IMR-90 (cell line): ENCODE measurements around the gene CACNA2D3. TPM values are rescaled to one million over a fixed set of nuclear protein-coding genes. Genes with fewer than 3 reads are reported as not detected.

Experiments used
- ATAC-seq: fragments of 200-7000 bp; cut with Tn5 transposase; 2 replicates; pipeline ENCODE4 v1.9.1; 2020; ENCODE audit warnings: low read depth, mild to moderate bottlenecking, moderate library complexity
- BruUV-seq: library from RNA; stranded (reverse); fragments of 400-500 nt; replicated peaks from 2 replicates; lab custom pipeline; 2021; lab: Mats Ljungman, UMichigan
- CTCF ChIA-PET: fragments of 300-600 bp; formaldehyde crosslinking; extraction: SDS; loops from one replicate; lab custom pipeline; 2021; ENCODE audit warnings: antibody characterized with exemption; lab: Yijun Ruan, JAX
- POLR2A ChIA-PET: fragments of 300-600 bp; sonication (Branson Sonifier 250); formaldehyde crosslinking; loops from one replicate; lab custom pipeline; 2022; ENCODE audit warnings: antibody characterized with exemption; ENCODE audit not compliant: unreplicated experiment; lab: Charles Lee
- DNase-seq: peaks from one replicate; pipeline ENCODE4 v3.0.0; 2013
- H2AFZ ChIP-seq: replicated peaks from 2 replicates; pipeline ENCODE3; 2013; ENCODE audit warnings: low read length, mild to moderate bottlenecking; ENCODE audit not compliant: poor library complexity
- H2AK5ac ChIP-seq: 2 replicates; pipeline ENCODE4 v1.6.1; 2013; ENCODE audit warnings: low read depth, low read length, inconsistent platforms
- H2AK9ac ChIP-seq: replicated peaks from 2 replicates; pipeline ENCODE3; 2013; ENCODE audit warnings: mild to moderate bottlenecking, low read depth, low read length, moderate library complexity; ENCODE audit not compliant: poor library complexity
- H2BK120ac ChIP-seq: 2 replicates; pipeline ENCODE4 v1.6.1; 2013; ENCODE audit warnings: low read depth, low read length, inconsistent platforms
- H2BK15ac ChIP-seq: 3 replicates; pipeline ENCODE4 v1.6.1; 2013; ENCODE audit warnings: low read depth, low read length, inconsistent platforms
- H2BK20ac ChIP-seq: 2 replicates; pipeline ENCODE4 v1.6.1; 2013; ENCODE audit warnings: low read depth, mild to moderate bottlenecking, inconsistent platforms, low read length, moderate library complexity
- H2BK5ac ChIP-seq: 2 replicates; pipeline ENCODE4 v1.6.1; 2013; ENCODE audit warnings: mild to moderate bottlenecking, low read depth, low read length, inconsistent platforms; ENCODE audit not compliant: poor library complexity, severe bottlenecking
- H3K14ac ChIP-seq: replicated peaks from 2 replicates; pipeline ENCODE4 v1.6.1; 2013; ENCODE audit warnings: low read depth, low read length, inconsistent platforms
- H3K18ac ChIP-seq: 2 replicates; pipeline ENCODE4 v1.6.1; 2013; ENCODE audit warnings: low read depth, low read length, control low read depth
- H3K23ac ChIP-seq: 2 replicates; pipeline ENCODE4 v1.6.1; 2013; ENCODE audit warnings: low read depth, low read length, inconsistent platforms
- H3K27ac ChIP-seq: 2 replicates; pipeline ENCODE4 v1.5.1; 2013; ENCODE audit warnings: mild to moderate bottlenecking, control low read depth, low read length; ENCODE audit not compliant: insufficient read depth
- H3K27me3 ChIP-seq: 2 replicates; pipeline ENCODE4 v1.6.1; 2013; ENCODE audit warnings: low read length; ENCODE audit not compliant: control insufficient read depth, insufficient read depth
- H3K36me3 ChIP-seq: 2 replicates; pipeline ENCODE4 v1.6.1; 2013; ENCODE audit warnings: low read length, mixed read lengths; ENCODE audit not compliant: control insufficient read depth, insufficient read depth
- H3K4ac ChIP-seq: 2 replicates; pipeline ENCODE4 v1.6.1; 2013; ENCODE audit warnings: low read depth, low read length, inconsistent platforms
- H3K4me1 ChIP-seq: 2 replicates; pipeline ENCODE4 v1.6.1; 2013; ENCODE audit warnings: low read length, mixed read lengths; ENCODE audit not compliant: control insufficient read depth, insufficient read depth
- H3K4me2 ChIP-seq: 2 replicates; pipeline ENCODE4 v1.6.1; 2013; ENCODE audit warnings: low read depth, mild to moderate bottlenecking, control low read depth, low read length, moderate library complexity
- H3K4me3 ChIP-seq: 2 replicates; pipeline ENCODE4 v1.5.1; 2013; ENCODE audit warnings: low read depth, mild to moderate bottlenecking, control low read depth, low read length, moderate library complexity; ENCODE audit not compliant: insufficient read depth
- H3K56ac ChIP-seq: 2 replicates; pipeline ENCODE4 v1.6.1; 2013; ENCODE audit warnings: low read length, inconsistent platforms; ENCODE audit not compliant: insufficient read depth; ENCODE audit errors: extremely low read depth
- H3K79me1 ChIP-seq, 2 experiments: 2 replicates each; pipeline ENCODE4 v1.6.1; 2013; ENCODE audit warnings: low read length in 2 of 2, inconsistent platforms in 1 of 2, low read depth in 1 of 2
- H3K9ac ChIP-seq: 2 replicates; pipeline ENCODE4 v1.6.1; 2013; ENCODE audit warnings: low read depth, low read length, control low read depth
- H3K9me1 ChIP-seq: 2 replicates; pipeline ENCODE4 v1.6.1; 2013; ENCODE audit warnings: low read length, inconsistent platforms; ENCODE audit not compliant: insufficient read depth
- H3K9me3 ChIP-seq: 2 replicates; pipeline ENCODE4 v1.6.1; 2013; ENCODE audit warnings: low read length; ENCODE audit not compliant: control insufficient read depth, insufficient read depth
- H4K20me1 ChIP-seq: 2 replicates; pipeline ENCODE4 v1.6.1; 2013; ENCODE audit warnings: low read length, inconsistent platforms; ENCODE audit not compliant: insufficient read depth
- H4K5ac ChIP-seq: 2 replicates; pipeline ENCODE4 v1.6.1; 2013; ENCODE audit warnings: mild to moderate bottlenecking, low read depth, low read length, control low read depth
- H4K8ac ChIP-seq, 2 experiments: 2 replicates each; pipeline ENCODE4 v1.6.1; 2013; ENCODE audit warnings: low read depth in 2 of 2, low read length in 2 of 2, control low read depth in 1 of 2, inconsistent platforms in 1 of 2
- H4K91ac ChIP-seq: 2 replicates; pipeline ENCODE4 v1.6.1; 2013; ENCODE audit warnings: low read depth, low read length, inconsistent platforms; ENCODE audit not compliant: insufficient read depth
- BHLHE40 ChIP-seq: fragments of 150-350 bp; IDR thresholded peaks from 2 replicates; pipeline ENCODE4 v1.6.1; 2016; ENCODE audit warnings: mild to moderate bottlenecking, low read depth, low read length
- CEBPB ChIP-seq: IDR thresholded peaks from 2 replicates; pipeline ENCODE4 v1.6.1; 2012; ENCODE audit warnings: low read depth, low read length, improper control_type of control experiment
- CHD1 ChIP-seq: IDR thresholded peaks from 2 replicates; pipeline ENCODE4 v1.6.1; 2012; ENCODE audit warnings: low read depth, low read length, improper control_type of control experiment
- CTCF ChIP-seq: conservative IDR thresholded peaks from 2 replicates; pipeline ENCODE4 v1.5.1; 2012; ENCODE audit warnings: mild to moderate bottlenecking, low read depth, low read length, improper control_type of control experiment
- ELK1 ChIP-seq: fragments of 150-350 bp; IDR thresholded peaks from 2 replicates; pipeline ENCODE4 v1.6.1; 2016; ENCODE audit warnings: low read depth, mild to moderate bottlenecking, low read length, moderate library complexity, borderline replicate concordance
- FOS ChIP-seq: fragments of 150-350 bp; IDR thresholded peaks from 2 replicates; pipeline ENCODE4 v1.6.1; 2016; ENCODE audit warnings: low read depth, low read length
- MAFK ChIP-seq: IDR thresholded peaks from 2 replicates; pipeline ENCODE4 v1.6.1; 2012; ENCODE audit warnings: low read depth, low read length, improper control_type of control experiment
- MAZ ChIP-seq: IDR thresholded peaks from 2 replicates; pipeline ENCODE4 v1.6.1; 2012; ENCODE audit warnings: low read depth, mild to moderate bottlenecking, low read length, improper control_type of control experiment, moderate library complexity, borderline replicate concordance
- MXI1 ChIP-seq: IDR thresholded peaks from 2 replicates; pipeline ENCODE4 v1.6.1; 2012; ENCODE audit warnings: low read depth, mild to moderate bottlenecking, low read length, moderate library complexity, borderline replicate concordance
- NFE2L2 ChIP-seq: fragments of 150-350 bp; IDR thresholded peaks from 2 replicates; pipeline ENCODE4 v1.6.1; 2016; ENCODE audit warnings: low read depth, mild to moderate bottlenecking, low read length
- POLR2A ChIP-seq: IDR thresholded peaks from 2 replicates; pipeline ENCODE4 v1.6.1; 2012; ENCODE audit warnings: mild to moderate bottlenecking, low read depth, low read length
- RAD21 ChIP-seq: IDR thresholded peaks from 2 replicates; pipeline ENCODE4 v1.6.1; 2012; ENCODE audit warnings: low read length, improper control_type of control experiment
- RCOR1 ChIP-seq: IDR thresholded peaks from 2 replicates; pipeline ENCODE4 v1.6.1; 2012; ENCODE audit warnings: mild to moderate bottlenecking, low read length, improper control_type of control experiment; ENCODE audit not compliant: insufficient replicate concordance
- RFX5 ChIP-seq: IDR thresholded peaks from 2 replicates; pipeline ENCODE4 v1.8.0; 2012; ENCODE audit warnings: low read depth, mild to moderate bottlenecking, low read length, moderate library complexity
- SMC3 ChIP-seq: fragments of 150-350 bp; IDR thresholded peaks from 2 replicates; pipeline ENCODE4 v1.6.1; 2016; ENCODE audit warnings: low read depth, mild to moderate bottlenecking, antibody characterized with exemption, low read length, moderate library complexity
- WGBS, 2 experiments: methylation state at CpG; one replicate each; pipeline versions ENCODE4 v1.1.5 to v1.1.7; 2013; ENCODE audit warnings: missing lambda C conversion rate in 2 of 2; ENCODE audit not compliant: insufficient read length in 1 of 2; ENCODE audit errors: extremely low coverage in 2 of 2; 5-methylcytosine and 5-hydroxymethylcytosine counted together
- dilution Hi-C: fragments of 300-500 bp; cut with HindIII; formaldehyde crosslinking; loops from one replicate; pipeline ENCODE4 v1.14.3; 2018; ENCODE audit warnings: low sequenced_read_pairs; ENCODE audit not compliant: unreplicated experiment
- in situ Hi-C: fragments of 300-500 bp; cut with MboI; formaldehyde crosslinking; loops from 3 replicates; pipeline ENCODE4 v1.14.3; 2019; ENCODE audit warnings: low sequenced_read_pairs, inconsistent platforms, mixed read lengths
- intact Hi-C: fragments of 100-400 bp; cut with micrococcal nuclease; formaldehyde crosslinking; loops from 2 replicates; pipeline ENCODE4 v1.10.0; 2022
- polyA plus RNA-seq, 3 experiments: library from polyadenylated mRNA; depleted of rRNA; stranded (reverse); fragments of >200 nt; gene quantifications; 2 replicates each; pipeline ENCODE4 v1.2.3, GENCODE V29; 2012; ENCODE audit warnings: low replicate concordance in 1 of 3
- total RNA-seq: library from RNA; depleted of rRNA; stranded (reverse); fragments of >200 nt; gene quantifications from 2 replicates; pipeline ENCODE4 v1.2.3, GENCODE V29; 2012
- TF ChIP-seq, protein P1 (sequence below): fragments of 150-350 bp; IDR thresholded peaks from 2 replicates; pipeline ENCODE4 v1.6.1; 2017; ENCODE audit warnings: mild to moderate bottlenecking, antibody characterized with exemption, low read length, low read depth

CACNA2D3 gene
- total and polyA plus RNA-seq, 2 of the 4 experiments (the other 2 are of a cell fraction): 0.36 to 0.41 TPM

DNA sequence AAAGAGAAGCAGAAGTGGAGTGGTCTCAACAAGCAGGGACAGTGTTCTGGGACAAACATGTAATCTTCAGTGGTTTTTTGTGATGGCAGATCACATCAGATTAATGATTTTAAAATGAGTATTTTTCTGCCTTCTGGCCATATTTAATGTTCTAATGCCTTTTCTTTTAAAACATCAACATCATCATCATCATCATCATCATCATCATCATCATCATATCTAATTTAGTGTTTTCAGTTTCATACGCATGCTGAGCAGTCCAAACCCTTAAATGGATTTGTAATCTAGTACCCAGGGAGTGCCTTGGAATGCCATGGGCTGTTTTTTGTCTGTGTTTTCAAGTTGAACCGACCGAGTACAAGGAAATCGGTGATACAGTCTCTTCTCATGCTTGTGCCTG lies 68.9 kb downstream of the CACNA2D3 start:
- CTCF ChIA-PET: no interaction called here

More for the DNA sequence above, 68.9 kb downstream of the CACNA2D3 start:
- Histone ChIP-seq H3K18ac (no peak overlapping the region), H3K9me1 (no peaks in the 10 kb centered on the region), H2AK9ac (no peak overlapping the region), H2BK15ac (no peak overlapping the region), H2BK20ac (no peak overlapping the region), H3K27ac (no peak overlapping the region), H4K5ac (no peak overlapping the region), H3K27me3 (no peaks in the 10 kb centered on the region), H3K14ac (no peak overlapping the region), H2AK5ac (no peak overlapping the region), H2BK120ac (no peak overlapping the region), H4K8ac (no peak overlapping the region), H3K4me2 (no peak overlapping the region), H4K91ac (no peak overlapping the region), H3K4ac (no peak overlapping the region), H3K4me3 (no peak overlapping the region), H2AFZ (no peak overlapping the region), H3K9me3 (peaks cover 24% of the 10 kb centered on the region), H4K20me1 (no peaks in the 10 kb centered on the region), H3K79me1 (no peaks in the 10 kb centered on the region), H3K9ac (no peak overlapping the region), H2BK5ac (no peak overlapping the region), H3K56ac (no peak overlapping the region), H3K23ac (no peak overlapping the region), H3K36me3 (no peaks in the 10 kb centered on the region), H3K4me1 (no peaks in the 10 kb centered on the region)
- BruUV-seq: no TSS peak
- DNase-seq (no peak), ATAC-seq (no peak)
- in situ Hi-C loops: no loop called here
- intact Hi-C loops: no loop called here
- TF ChIP-seq CEBPB (no peak), SMC3 (no peak), POLR2A (no peak), RAD21 (no peak), MAFK (no peak), MAZ (no peak), CHD1 (no peak), RFX5 (no peak), NFE2L2 (no peak), RCOR1 (no peak), FOS (no peak), MXI1 (no peak), BHLHE40 (no peak), CTCF (no peak), ELK1 (no peak)
- TF ChIP-seq, protein P1, sequence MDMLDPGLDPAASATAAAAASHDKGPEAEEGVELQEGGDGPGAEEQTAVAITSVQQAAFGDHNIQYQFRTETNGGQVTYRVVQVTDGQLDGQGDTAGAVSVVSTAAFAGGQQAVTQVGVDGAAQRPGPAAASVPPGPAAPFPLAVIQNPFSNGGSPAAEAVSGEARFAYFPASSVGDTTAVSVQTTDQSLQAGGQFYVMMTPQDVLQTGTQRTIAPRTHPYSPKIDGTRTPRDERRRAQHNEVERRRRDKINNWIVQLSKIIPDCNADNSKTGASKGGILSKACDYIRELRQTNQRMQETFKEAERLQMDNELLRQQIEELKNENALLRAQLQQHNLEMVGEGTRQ: no peak
- dilution Hi-C loops: no loop called here
- POLR2A ChIA-PET: no interaction called here
- WGBS, 2 experiments: no CpG with 5 or more reads among the region's 4 CpGs
